Neural cell (in vitro differentiated cells): ENCODE measurements around the gene AZGP1.

Source experiments
- EZH2 ChIP-seq: fragments of 200-600, 300-800 bp; shearing (Covaris generic), sonication (generic); IDR thresholded peaks from 2 replicates; pipeline ENCODE4 v1.6.1; 2014; ENCODE audit warnings: antibody characterized with exemption, low read length, borderline replicate concordance, mild to moderate bottlenecking; ENCODE audit not compliant: insufficient read depth, poor library complexity, severe bottlenecking
- TAF1 ChIP-seq: IDR thresholded peaks from 2 replicates; pipeline ENCODE4 v1.6.1; 2012; ENCODE audit warnings: low read depth
- TF ChIP-seq, protein P1 (sequence below): fragments of 450-650 bp; IDR thresholded peaks from 2 replicates; pipeline ENCODE4 v1.5.1; 2014; ENCODE audit warnings: antibody characterized with exemption, mild to moderate bottlenecking, moderate library complexity; ENCODE audit not compliant: poor library complexity, severe bottlenecking

DNA sequence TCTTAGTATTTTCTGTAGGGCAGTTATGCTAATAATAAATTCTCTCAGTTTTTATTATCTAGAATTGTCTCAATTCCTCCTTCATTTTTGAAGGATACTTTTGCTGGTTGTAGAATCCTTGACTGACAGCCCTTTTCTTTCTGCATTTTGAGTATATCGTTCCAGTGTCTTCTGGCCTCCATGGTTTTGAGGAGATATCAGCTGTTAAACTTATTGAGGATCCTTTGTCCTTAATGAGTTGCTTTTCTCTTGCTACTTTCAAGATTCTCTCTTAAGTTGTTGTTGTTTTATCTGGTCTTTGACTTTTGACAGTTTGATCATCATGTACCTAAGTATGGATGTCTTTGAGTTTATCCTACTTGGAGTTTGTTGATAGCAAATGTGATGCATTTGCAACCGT lies 37.5 kb downstream of the AZGP1 start:
- TF ChIP-seq, protein P1, sequence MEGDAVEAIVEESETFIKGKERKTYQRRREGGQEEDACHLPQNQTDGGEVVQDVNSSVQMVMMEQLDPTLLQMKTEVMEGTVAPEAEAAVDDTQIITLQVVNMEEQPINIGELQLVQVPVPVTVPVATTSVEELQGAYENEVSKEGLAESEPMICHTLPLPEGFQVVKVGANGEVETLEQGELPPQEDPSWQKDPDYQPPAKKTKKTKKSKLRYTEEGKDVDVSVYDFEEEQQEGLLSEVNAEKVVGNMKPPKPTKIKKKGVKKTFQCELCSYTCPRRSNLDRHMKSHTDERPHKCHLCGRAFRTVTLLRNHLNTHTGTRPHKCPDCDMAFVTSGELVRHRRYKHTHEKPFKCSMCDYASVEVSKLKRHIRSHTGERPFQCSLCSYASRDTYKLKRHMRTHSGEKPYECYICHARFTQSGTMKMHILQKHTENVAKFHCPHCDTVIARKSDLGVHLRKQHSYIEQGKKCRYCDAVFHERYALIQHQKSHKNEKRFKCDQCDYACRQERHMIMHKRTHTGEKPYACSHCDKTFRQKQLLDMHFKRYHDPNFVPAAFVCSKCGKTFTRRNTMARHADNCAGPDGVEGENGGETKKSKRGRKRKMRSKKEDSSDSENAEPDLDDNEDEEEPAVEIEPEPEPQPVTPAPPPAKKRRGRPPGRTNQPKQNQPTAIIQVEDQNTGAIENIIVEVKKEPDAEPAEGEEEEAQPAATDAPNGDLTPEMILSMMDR, result no peak
- TF ChIP-seq TAF1 (no peak), EZH2 (no peak)
